ENCODE data around the gene ZNF92.
"Not testable (repeated sequence)": the region's sequence is repeated elsewhere in the genome, so short reads cannot be mapped to it uniquely, and the experiment has no call there.

ZNF92 gene

GRCh38 chr7:65429642-65430343 is 56.1 kb downstream of the ZNF92 start:
- no peak for DNase-seq

GRCh38 chr7:65430344-65431186 is 56.9 kb downstream of the ZNF92 start:
- DNase-seq: no peak

DNA sequence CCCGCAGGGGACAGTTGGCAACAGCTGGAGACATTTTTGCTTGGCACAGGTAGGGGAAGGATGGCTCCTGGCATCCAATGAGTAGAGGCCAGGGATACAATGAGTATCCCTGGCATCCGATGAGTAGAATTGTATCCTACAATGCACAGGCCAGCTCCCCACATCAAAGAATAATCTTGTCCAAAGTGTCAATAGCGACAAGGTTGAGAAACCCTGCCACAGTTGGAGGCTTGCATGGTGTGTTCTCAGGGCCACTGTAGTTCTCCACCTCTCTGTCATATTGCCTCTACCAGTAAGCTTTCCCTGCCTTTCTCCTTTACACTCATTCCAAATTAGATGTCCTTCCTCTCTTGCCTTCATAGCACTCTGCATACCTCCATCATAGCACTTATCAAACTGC is 60.7 kb downstream of the ZNF92 start:
- DNase-seq: no peak

- no peak for DNase-seq
Observed at GRCh38 chr7:65436163-65436562, 62.5 kb downstream of the ZNF92 start.

GRCh38 chr7:65438598-65438997 is 64.9 kb downstream of the ZNF92 start:
- no peak for DNase-seq

DNA sequence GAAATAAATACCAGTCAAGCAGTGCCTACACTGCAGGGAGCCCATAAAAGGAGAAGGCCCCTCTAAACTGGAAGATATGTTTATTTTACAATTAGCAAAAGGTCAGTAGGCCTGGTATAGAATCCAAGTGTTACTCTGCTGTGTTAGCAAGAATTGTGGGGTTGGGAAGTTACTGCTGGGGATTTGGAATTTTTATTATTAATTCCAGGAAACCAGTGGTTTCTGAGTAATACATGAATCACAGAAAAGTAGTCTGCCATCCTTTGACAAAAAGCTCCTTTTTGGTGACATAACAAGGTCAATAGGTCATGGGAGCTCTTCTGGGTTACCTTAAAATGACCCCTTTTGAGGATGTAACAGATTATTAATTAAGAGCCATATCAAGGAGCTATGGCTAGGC is 67.4 kb downstream of the ZNF92 start:
- DNase-seq: no peak

DNA sequence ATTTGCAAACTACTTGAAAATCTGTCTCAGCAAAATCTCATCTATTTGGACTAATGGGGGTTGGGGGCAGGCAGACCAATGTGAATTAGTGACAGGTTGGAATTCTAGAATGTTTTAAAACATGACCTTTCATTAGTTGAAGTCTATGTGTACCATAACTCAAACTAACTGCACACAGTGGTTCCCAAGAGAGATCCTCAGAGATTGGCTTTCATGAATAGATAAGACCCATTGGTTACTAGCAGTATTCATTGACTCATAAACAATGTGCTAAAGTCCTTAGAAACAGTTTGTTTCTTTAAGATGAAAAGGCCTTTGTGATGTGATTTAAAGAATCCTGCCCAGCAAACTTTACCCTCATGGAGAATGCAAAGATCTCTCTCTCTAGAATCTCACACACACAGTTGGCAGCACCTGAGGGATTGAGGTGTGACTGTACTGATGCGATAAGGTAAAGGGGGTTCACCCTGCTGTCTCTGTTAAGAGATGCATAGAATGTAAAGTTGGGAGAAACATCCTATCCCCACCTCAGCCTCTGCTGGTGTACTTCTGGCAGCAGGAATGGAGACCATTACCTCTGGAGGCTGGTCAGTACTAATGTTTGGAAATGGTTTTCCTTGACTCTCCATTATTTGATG is 70.7 kb downstream of the ZNF92 start:
- DNase-seq: no peak

DNA sequence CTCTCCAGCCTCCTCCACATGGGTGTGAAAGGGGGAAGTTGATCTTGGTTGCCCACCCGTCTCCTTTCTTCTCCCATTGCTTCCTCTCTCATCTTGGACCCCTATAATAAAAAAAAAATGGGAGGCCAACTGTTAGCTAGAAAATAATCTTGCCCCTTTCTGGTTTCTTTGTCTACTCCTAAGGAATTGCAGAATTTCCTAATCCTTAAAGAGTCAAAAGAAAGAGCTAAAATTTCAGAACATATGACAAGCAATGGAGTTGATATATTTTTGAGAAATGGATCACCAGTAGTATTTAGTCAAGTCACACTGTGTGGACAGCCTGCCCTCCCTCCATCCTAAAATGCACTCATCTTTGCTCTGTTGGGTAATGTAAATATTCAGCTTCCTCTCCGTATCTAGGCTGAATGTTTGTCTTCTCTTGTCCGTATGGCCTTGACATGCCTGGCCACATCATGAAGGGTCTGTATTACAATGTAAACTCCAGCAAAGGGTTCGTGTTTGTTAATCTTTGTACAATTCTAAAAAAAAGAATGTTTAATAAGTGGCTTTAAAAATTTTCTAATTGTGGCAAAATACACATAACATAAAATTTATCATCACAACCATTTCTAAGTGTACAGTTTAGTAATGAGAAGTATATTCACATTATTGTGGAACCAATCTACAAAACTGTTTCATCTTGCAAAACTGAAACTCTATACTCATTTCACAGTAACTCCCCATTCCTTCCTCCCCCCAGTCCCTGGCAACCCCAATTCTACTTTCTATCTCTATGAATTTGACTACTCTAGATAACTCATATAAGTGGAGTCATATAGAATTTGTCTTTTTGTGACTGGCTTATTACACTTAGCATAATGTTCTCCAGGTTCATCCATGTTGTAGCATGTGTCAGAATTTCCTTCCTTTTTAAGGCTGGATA is 71.5 kb downstream of the ZNF92 start:
- DNase-seq: no peak

- DNase-seq: not testable (repeated sequence)
Observed at GRCh38 chr7:65447041-65447440, 73.4 kb downstream of the ZNF92 start.

- no peak for DNase-seq
Observed at GRCh38 chr7:65448816-65449504, 75.3 kb downstream of the ZNF92 start.

- no peak for DNase-seq
Observed at GRCh38 chr7:65449505-65449852, 75.8 kb downstream of the ZNF92 start.
